KOPT-K1 (cell line): ENCODE data around the gene INTS11.

Source experiments
- H3K27ac ChIP-seq: fragments of 200-600 bp; sonication (generic); 2 replicates; pipeline ENCODE4 v1.5.1; 2016; ENCODE audit warnings: antibody characterized with exemption, mild to moderate bottlenecking, low read depth, low read length; ENCODE audit not compliant: poor library complexity, severe bottlenecking
- H3K36me3 ChIP-seq: fragments of 200-600 bp; sonication (generic); 2 replicates; pipeline ENCODE4 v1.5.1; 2017; ENCODE audit warnings: antibody characterized with exemption, mild to moderate bottlenecking, low read length, moderate library complexity; ENCODE audit not compliant: insufficient read depth
- H3K9me3 ChIP-seq: fragments of 200-600 bp; sonication (generic); 2 replicates; pipeline ENCODE4 v1.5.1; 2017; ENCODE audit warnings: antibody characterized with exemption, low read length, mild to moderate bottlenecking; ENCODE audit not compliant: insufficient read depth, poor library complexity, severe bottlenecking

The INTS11 gene

GRCh38 chr1:1309251-1310108, 15.0 kb downstream of the INTS11 start:
- Histone ChIP-seq H3K36me3 (peaks cover 49% of the 10 kb centered on the region), H3K27ac (peak overlapping the region; percentile 84), H3K9me3 (no peaks in the 10 kb centered on the region)

GRCh38 chr1:1308756-1309250, 15.7 kb downstream of the INTS11 start:
- H3K27ac ChIP-seq, result peak overlapping the region; percentile 84
- peaks cover 42% of the 10 kb centered on the region for H3K36me3 ChIP-seq
- no peaks in the 10 kb centered on the region for H3K9me3 ChIP-seq

GRCh38 chr1:1307923-1308755, 16.3 kb downstream of the INTS11 start, which contains the start of the genes ACAP3 and PUSL1:
Gene ACAP3, minus strand, starts transcription at chr1:1307930. Its CDS starts 115 bp downstream, at chr1:1307815.
Gene PUSL1, plus strand, starts transcription at chr1:1308597. Its CDS starts 47 bp downstream, at chr1:1308644.
- Histone ChIP-seq H3K9me3 (no peaks in the 10 kb centered on the region), H3K27ac (peak within 1 kb of the TSS; percentile 84), H3K36me3 (peaks cover 36% of the 10 kb centered on the region)

GRCh38 chr1:1307261-1307922, 17.1 kb downstream of the INTS11 start:
- Histone ChIP-seq H3K36me3 (peaks cover 28% of the 10 kb centered on the region), H3K27ac (peak overlapping the region; percentile 84), H3K9me3 (no peaks in the 10 kb centered on the region)

GRCh38 chr1:1306661-1307260, 17.7 kb downstream of the INTS11 start:
- H3K27ac ChIP-seq, result peak overlapping the region; percentile 84

GRCh38 chr1:1306070-1306660, 18.3 kb downstream of the INTS11 start:
- peak overlapping the region; percentile 84 for H3K27ac ChIP-seq

More at GRCh38 chr1:1306661-1307260, 17.7 kb downstream of the INTS11 start:
- peaks cover 24% of the 10 kb centered on the region for H3K36me3 ChIP-seq
- no peaks in the 10 kb centered on the region for H3K9me3 ChIP-seq

GRCh38 chr1:1305300-1306069, 19.0 kb downstream of the INTS11 start:
- H3K9me3 ChIP-seq, result no peaks in the 10 kb centered on the region
- peaks cover 11% of the 10 kb centered on the region; the same call in 1 of the 2 replicates for H3K36me3 ChIP-seq
- peak overlapping the region; percentile 84 for H3K27ac ChIP-seq

More at GRCh38 chr1:1306070-1306660, 18.3 kb downstream of the INTS11 start:
- peaks cover 18% of the 10 kb centered on the region for H3K36me3 ChIP-seq
- no peaks in the 10 kb centered on the region for H3K9me3 ChIP-seq

- no peaks in the 10 kb centered on the region for H3K9me3 ChIP-seq
- peak overlapping the region; percentile 84 for H3K27ac ChIP-seq
- H3K36me3 ChIP-seq, result peaks cover 3% of the 10 kb centered on the region; the same call in 1 of the 2 replicates
These were observed 19.8 kb downstream of the INTS11 start for GRCh38 chr1:1304331-1305299.

GRCh38 chr1:1303736-1304135, 20.7 kb downstream of the INTS11 start:
- H3K36me3 ChIP-seq, result no peaks in the 10 kb centered on the region
- H3K27ac ChIP-seq, result no peak overlapping the region
- H3K9me3 ChIP-seq, result no peaks in the 10 kb centered on the region

GRCh38 chr1:1302951-1303509, 21.4 kb downstream of the INTS11 start:
- Histone ChIP-seq H3K36me3 (no peaks in the 10 kb centered on the region; the same call in 1 of the 2 replicates), H3K27ac (no peak overlapping the region), H3K9me3 (no peaks in the 10 kb centered on the region)

- Histone ChIP-seq H3K9me3 (no peaks in the 10 kb centered on the region), H3K36me3 (no peaks in the 10 kb centered on the region; the same call in 1 of the 2 replicates), H3K27ac (no peak overlapping the region)
These were observed 22.4 kb downstream of the INTS11 start for GRCh38 chr1:1302006-1302430.

- Histone ChIP-seq H3K27ac (no peak overlapping the region), H3K36me3 (peaks cover 3% of the 10 kb centered on the region; the same call in 1 of the 2 replicates)
These were observed 24.1 kb downstream of the INTS11 start for GRCh38 chr1:1300352-1300739.

More at GRCh38 chr1:1300352-1300739, 24.1 kb downstream of the INTS11 start:
- no peaks in the 10 kb centered on the region for H3K9me3 ChIP-seq
